ENCODE results near the gene TIMM23.
"Not testable (repeated sequence)": the region's sequence is repeated elsewhere in the genome, so short reads cannot be mapped to it uniquely, and the experiment has no call there.

- TF ChIP-seq CTCF (IDR thresholded peaks at IDR 0.05); POLR2AphosphoS5 (IDR thresholded peaks at IDR 0.05; ENCODE audit: insufficient read depth in 1 of 2, low read depth in 1 of 2); POLR2A (IDR thresholded peaks at IDR 0.05): not testable (repeated sequence)
Observed at GRCh38 chr10:45978554-45978953, 6.3 kb downstream of the TIMM23 start.
